HG02759 (cell line): ENCODE results near the gene RALGAPB.
"Not testable (repeated sequence)": the region's sequence is repeated elsewhere in the genome, so short reads cannot be mapped to it uniquely, and the experiment has no call there.

Experiments used
- ATAC-seq: cut with Tn5 transposase; IDR thresholded peaks from one replicate; pipeline ENCODE4 v1.9.1; 2021; ENCODE audit warnings: mild to moderate bottlenecking, moderate library complexity; ENCODE audit not compliant: unreplicated experiment

The RALGAPB gene

DNA sequence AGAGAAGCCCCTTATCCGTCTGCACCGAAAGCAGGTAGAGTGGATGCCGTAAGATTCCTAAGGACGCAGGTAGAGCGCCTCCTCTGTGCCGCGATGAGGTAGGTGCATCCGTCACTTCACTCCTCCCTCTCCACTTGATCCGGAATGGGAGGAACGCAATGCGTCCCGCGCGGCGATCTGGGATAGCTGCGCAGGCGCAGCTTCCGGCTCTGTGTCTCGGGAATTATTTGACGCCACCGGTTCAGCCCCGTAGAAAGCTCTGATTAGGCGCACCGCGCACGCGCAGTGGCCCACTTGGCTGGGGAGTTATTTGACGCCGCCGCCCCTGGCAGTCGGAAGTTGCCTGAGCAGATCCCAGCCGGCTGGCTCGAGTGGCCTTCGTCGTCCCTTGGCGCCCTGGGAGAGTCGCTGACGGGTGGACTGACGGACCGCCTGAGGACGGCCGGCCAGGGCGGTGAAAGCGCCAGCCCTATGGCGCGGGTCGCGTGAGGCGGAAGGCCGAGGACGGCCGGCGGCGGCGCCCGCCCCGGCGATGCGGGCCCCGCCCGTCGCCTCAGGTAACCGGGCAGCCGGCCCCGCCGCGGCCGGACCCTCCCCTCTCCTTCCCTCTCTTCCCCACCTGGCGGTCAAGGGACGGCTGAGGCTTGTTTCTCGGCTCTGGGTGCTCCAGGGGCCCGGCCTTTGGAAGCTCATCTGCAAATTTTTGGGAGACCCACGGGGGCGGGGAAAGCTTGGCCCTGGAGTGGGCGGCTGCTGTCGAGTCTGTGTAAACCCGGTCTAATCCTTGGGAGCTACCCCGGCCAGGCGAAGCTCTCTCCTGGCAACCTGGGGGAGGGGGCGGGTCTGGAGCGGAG lies at the start of gene RALGAPB:
Gene RALGAPB (plus strand): TSS at position 331 of the 854 bp plus-strand sequence. CDS start 15,590 bp downstream, outside the sequence.
- ATAC-seq, result peak; percentile 94

GRCh38 chr20:38423541-38423940 lies 49.1 kb upstream of the RALGAPB start:
- ATAC-seq, result no peak

DNA sequence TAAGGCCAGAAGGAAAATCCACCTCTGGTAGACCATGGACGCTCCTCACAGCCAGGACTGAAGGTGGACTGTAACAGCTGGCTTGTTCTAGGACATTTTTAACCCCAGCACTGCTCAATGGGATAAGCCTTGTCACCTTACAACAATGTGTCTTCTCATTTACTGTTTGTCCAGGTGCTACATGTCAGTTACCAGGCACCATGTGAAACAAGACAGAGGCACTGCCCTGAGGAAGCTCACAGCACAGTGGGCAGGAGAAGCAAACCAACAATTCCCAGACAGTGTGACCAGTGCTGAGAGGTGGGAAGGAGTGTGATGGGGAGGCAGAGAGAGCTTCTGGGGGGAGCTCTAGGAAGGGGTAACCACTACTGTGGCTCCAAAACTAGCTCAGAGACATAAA lies 48.2 kb upstream of the RALGAPB start:
- no peak for ATAC-seq

DNA sequence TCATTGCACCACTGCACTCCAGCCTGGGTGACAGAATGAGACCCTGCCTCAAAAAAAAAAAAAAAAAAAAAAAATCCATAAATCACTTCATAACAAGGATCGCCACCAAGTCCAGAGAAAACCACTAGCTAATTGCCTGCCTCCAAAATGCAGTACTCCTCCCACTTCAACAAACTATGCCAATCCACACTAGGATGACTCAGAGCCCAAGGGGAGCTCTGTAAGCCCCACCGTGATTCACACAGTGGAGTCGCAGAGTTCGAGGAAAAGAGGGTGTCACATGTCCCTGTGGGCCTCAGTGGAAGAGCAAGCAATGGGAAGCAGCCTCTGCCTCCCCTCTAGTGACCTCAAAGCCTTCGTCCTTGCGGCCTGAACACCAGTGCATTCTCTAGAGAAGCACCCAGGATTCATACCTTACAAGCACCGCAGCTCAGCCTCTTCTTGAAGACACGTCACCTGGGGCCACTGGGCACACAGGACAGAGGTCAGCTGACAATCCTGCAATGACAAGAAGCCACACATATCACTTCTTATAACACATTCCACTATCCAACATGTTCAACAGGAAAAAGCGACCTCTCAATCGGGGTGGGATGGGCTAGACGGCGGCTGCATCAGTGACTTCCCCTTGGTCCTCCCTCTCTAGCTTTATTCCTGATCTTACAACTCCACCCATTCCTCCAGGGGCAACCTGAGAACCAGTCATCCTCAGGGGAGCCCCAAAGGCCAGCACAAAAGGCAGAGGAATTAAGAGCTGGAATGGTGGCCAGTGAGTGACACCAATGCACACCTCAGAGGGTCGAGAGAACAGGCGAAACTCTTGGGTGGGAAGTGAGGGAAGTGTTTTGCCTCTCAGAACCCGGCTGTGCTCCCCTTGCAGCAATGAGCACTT lies 46.4 kb upstream of the RALGAPB start:
- ATAC-seq, result no peak

DNA sequence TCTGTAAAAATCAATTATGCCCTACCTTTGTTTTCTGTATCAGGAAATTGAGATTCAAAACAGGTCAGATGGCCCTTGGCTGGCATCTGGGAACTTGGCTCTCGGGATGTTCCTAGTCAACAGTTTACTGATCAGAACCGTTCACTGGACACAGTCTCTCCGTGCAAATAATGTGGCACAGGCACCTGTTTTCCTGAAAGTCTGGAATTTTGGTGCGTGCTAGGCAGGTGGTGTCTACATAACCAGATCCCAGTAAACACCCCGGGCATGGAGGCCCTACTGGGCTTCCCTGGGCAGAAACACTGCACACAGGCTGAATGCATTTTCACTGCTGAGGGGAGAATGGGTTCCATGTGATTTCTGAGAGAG lies 45.0 kb upstream of the RALGAPB start:
- ATAC-seq, result no peak

GRCh38 chr20:38428800-38429199 lies 43.8 kb upstream of the RALGAPB start:
- no peak for ATAC-seq

- ATAC-seq, result no peak
Observed at GRCh38 chr20:38429301-38429700, 43.3 kb upstream of the RALGAPB start.

DNA sequence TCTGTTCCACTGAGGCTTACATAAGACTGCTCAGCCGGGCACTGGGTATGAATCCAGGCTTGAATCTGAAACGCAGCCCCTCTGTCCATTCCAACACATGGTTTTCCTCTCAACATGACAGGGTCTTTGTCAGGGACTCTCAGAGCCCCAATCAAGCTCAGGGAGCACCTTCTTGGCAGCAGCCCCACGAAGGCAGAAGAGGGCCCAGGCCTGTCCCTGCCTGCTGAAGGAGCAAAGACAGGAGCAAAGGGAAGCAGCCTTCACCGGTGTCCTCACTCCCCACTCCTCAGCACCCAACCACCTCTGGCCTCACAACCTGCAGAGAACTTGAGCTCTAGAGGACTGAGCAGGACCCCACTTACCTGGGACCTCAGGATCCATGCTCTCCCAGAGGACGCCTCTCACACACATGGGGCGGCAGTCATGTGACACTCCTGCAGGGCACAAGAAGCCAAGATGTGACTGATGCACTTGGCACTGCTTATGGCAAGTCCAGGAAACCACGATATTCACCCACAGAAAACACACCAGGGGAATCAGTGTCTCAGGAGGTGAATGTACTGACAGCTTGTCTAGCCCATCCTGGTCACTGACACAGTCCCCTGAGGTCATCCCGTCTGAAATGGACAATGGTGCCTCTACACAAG lies 41.8 kb upstream of the RALGAPB start:
- no peak for ATAC-seq

DNA sequence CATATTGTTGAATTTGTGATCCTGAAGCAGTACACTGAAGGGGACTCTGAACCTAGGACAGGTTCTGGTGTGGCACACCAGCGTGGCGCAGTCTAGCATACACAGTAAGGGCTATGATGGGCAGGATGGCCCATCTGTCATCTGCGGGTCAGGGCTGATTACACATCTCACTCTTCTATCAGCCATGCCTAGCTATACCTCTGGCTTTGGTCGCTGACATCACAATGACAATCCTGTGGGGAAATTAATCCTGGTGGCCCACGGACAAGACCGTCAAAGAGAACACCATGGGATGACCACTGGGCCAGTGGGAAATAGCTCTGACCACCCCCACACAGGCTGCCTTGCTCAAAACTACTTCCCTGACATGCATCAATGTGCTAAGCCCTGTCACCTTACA lies 40.4 kb upstream of the RALGAPB start:
- no peak for ATAC-seq

GRCh38 chr20:38432870-38433269 lies 39.8 kb upstream of the RALGAPB start:
- ATAC-seq, result not testable (repeated sequence)

GRCh38 chr20:38433304-38433972 lies 39.2 kb upstream of the RALGAPB start:
- no peak for ATAC-seq

- ATAC-seq, result peak; percentile 32
Observed at GRCh38 chr20:38434301-38434741, 38.3 kb upstream of the RALGAPB start.

DNA sequence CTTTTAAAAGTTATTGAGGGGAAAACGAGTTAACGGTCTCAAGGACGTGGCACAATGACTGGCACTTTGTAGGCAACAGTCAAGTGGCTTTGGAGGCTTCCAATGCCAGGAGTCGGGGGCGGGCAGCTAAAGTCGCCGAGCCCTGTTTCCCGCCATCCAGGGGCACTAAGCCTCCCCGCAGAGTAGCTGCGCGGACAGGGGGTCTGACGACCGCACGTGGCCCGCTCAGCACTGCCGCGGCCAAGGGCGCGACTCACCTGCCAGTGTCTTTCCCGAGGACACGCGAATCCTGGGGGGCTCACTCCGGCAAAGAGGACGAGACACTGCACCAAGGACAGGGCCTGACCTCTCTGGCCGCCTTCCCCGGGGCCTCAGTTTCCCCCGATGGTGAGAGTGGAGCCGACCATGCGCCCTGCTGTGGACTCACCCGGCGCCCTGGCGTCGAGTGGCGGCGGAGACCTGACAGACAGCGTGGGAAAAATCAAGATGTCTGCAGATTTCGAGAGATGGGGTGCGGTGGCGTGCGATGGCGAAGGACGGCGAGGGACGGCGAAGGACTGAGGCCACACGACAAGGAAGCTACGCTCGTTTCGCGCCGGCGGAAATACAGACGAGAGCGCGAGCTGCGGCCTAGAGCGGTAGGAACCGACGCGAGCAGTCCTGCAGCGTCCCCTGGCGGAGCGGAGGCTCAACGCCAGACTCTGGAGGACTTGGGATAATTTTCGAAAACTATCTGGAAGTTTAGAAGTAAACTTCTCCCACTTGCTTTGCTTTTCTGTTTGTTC lies 37.7 kb upstream of the RALGAPB start, which contains the start of gene SNHG17:
Gene SNHG17 (minus strand): TSS at position 559 of the 785 bp plus-strand sequence.
- peak; percentile 73 for ATAC-seq

DNA sequence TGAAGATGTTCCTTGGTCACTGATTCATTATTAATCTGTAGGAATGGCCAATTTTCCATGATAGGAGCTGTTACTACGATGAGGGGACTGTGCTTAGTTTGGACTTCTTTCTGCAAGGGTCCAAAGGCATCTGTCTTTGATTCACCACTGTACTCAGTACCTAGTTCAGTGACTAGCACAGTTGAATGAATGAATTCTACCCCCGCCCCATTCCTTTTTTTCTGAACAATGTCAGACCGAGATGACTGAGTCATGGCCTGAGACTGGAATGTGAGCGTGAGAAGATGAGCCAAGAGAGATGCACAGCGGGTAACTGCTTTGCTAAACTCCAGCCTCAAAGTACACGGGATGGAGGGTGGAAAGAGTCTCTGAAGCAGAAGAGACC lies 37.1 kb upstream of the RALGAPB start:
- ATAC-seq, result no peak

- ATAC-seq, result no peak
Observed at GRCh38 chr20:38437796-38438195, 34.8 kb upstream of the RALGAPB start.

DNA sequence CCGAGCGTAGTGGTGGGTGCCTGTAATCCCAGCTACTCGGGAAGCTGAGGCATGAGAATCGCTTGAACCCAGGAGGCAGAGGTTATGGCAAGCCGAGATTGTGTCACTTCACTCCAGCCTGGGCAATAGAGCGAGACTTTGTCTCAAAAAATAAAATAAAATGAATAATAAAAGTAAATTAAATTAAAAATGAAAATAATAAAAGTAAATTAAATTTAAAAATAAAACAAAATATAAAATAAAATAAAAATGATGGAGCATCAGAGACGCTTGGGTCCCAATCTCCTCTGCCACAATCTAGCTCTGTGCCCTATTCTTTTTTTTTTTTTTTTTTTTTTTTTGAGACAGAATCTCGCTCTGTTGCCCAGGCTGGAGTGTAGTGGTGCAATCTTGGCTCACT lies 31.5 kb upstream of the RALGAPB start:
- not testable (repeated sequence) for ATAC-seq

- no peak for ATAC-seq
Observed at GRCh38 chr20:38441916-38442315, 30.7 kb upstream of the RALGAPB start.

DNA sequence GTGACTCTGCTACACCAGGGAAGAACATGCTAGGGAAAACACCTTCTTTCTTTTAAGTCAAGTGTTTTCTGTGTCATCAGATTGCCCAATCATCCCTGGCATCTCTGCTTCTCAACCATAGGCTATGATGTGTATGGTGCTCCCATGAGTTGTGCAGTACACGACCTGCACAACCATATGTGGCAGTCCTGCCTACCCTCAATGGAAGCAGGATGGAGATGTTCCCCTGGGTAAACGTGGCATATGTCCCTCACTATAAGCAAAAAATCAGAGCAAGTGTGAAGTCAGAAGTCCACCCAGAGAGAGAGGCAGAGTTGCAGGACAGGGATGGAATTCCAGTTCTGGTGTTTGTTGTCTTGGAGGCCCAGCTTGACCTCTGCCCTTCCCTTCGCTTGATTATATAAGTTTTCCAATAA lies 27.3 kb upstream of the RALGAPB start:
- no peak for ATAC-seq

- no peak for ATAC-seq
Observed at GRCh38 chr20:38445901-38446425, 26.7 kb upstream of the RALGAPB start.
